DLD1 (cell line): ENCODE results near the gene ALDH3B1.

ENCODE experiments used
- in situ Hi-C: cut with HindIII; loops from 2 replicates; pipeline ENCODE4 v1.10.0; 2017; ENCODE audit warnings: low sequenced_read_pairs

ALDH3B1 gene

GRCh38 chr11:67996622-67997474 is 13.3 kb upstream of the ALDH3B1 start:
- in situ Hi-C loops: no loop called here

DNA sequence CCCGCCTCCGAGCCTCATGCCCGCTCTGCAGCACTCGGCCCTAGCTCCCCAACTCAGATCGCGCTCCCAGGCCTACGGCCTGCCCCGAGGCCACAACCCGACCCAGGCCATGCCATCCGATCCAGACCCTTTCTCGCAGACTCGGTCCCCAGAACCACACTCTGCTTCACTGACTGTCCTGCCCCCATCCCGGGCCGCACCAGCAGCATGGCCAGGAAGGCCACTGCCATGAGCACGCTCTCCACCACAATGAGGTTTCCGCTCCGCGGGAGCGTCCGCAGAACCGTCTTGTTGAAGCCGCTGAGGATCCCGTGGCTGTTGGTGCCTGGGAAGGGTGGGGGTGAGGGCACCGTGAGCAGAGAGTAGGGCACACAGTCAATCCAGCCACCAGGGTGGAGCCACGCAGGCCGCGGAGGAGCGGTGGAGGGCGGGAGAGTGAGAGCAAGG is 12.6 kb upstream of the ALDH3B1 start:
- in situ Hi-C loops: no loop called here

DNA sequence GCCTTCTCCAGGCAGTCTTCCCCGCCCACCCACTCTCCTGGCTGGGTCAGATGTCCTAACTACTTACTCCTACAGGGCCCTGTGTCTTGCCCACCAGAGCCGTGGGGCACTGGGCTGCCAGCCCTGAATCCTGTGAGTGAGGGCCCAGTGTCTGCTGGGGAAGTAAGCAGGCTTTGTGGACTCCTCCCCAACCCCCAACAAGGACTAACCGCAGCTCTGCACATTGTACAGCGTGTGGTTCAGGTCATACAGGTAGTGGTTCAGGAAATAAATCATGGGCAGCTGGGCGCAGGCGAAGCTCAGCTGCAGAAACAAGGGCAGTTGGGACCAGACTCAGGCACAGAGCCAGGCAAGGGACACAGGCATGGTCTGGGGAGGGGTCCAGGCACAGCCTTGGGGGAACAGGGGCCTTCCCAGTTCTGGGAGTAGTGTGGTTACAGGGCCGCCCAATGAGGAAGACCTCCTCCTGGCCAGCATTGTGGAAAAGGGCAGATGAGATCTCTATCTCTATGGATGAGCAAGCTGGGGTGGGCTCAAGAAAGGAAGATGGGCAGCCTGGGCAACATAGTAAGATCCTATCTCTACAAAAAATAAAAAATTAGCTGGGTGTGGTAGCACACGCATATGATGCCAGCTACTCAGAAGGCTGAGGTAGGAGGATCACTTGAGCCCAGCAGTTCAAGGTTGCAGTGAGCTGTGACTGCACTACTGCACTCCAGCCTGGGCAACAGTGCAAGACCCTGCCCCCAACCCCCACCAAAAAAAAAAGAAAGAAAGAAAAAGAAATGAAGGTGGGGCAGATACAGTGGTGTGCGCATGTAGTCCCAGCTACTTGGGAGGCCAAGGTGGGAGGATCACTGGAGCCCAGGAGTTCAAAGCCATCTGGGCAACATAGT is 11.7 kb upstream of the ALDH3B1 start:
- in situ Hi-C loops: no loop called here

DNA sequence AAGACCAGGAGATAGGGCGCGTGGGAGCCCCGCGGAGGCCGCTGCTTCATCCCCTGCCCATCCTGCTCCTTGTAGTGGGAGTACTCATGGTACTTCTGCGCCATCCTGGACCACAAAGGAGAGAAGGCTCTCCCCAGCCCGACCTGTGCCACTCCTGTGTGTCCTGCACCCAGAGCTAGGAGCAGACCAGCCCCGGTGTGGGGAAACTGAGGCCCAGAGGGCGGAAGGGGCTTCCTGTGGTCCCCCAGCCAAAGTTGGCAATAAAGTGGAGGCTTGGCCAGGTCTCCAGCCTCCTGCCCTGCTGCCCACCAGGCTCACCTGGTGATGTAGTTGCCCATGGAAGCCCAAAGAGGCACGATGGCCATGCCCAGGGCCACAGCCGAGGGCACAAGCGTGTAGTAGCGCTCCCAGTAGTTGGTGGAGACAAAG is 10.9 kb upstream of the ALDH3B1 start:
- in situ Hi-C loops: no loop called here

DNA sequence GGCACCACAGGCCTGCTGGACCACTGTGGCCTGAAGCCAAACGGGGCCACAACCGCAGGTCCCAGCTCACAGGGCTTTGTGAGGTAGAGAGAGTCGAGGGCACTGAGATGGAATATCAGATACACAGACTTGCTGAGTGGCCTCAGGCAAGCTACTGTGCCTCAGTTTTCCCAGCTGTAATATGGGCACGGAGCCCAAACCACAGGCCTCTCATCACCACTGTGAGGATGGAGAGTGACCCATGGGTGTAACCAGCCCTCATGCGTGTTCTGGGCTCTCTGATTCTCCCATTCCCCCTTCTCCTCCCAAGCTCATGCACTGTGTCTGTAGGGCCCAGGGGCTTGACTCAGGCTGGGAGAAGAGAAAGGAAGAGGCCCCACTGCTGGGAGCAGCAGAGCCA is 10.4 kb upstream of the ALDH3B1 start:
- in situ Hi-C loops: no loop called here

GRCh38 chr11:68002575-68002937 is 7.6 kb upstream of the ALDH3B1 start:
- in situ Hi-C loops: no loop called here

- in situ Hi-C loops: no loop called here
Measured at GRCh38 chr11:68002938-68003845, 6.9 kb upstream of the ALDH3B1 start.

- in situ Hi-C loops: no loop called here
Measured at GRCh38 chr11:68003846-68004550, 6.1 kb upstream of the ALDH3B1 start, which contains the start of gene UNC93B1. TSS of gene UNC93B1 (minus strand) at chr11:68004097. CDS start at chr11:68004043, 54 bp downstream.

DNA sequence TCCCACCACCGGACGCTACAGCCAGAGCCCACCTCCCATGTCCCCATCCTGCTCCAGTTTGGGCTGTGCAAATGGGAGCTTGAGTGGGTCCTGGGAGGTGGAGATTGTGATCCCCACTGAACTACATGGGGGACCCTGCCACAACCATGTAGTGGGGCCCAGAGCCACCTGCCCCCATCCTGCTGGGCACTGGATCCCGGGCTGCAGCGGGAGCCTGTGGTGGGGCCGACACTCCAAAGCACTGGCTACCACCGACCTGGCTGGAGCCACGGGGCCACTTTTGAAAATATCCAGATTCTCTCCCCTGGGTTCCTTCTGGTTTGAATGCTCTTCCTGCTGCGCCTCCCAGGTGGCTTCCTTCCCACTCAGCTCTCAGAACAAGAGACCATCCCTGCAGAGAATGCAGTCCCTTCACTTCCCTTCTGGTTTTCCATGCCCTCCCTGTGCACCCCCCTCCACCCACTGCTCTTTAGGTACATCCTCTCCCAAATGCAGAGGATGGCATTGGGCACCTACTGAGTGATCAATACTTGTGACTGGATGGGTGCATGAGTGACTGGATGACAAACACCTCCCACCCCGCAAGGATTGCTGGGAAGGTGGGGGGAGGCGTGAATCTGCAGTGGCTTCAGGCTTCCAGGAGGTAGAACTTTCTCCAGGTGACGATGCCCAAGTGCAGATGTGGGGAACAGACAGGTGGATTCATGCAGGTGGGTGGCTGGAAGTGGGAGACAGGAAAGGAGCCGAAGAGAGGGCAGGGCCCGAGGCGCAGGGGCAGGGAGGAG is 5.4 kb upstream of the ALDH3B1 start:
- in situ Hi-C loops: no loop called here

DNA sequence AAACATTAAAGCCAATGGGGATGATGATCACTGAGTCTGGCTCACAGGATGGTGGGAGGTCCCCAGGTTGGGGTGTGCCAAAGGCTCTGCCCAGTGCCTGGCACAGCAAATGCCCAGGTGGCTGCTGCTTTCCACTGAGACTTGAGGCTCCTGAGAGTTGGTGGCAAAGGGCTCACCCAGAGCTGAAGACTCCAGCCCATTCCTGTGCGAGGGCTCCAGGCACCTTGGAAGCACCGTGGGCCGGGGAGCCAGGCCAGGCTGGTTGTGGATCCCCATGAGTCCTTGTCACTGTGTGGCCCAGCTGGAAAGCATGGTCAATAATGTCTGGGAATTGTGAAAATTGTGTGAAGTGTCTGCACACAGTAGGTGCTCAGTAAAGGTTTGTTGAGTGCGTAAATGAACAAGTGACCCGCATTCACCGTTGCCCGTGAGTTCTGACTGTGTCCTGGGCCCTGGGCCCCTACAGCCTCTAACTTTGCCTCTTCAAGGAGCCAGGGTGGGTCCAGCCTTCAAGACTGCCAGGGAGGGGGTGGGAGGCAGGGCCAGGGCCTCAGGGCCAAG is 3.4 kb upstream of the ALDH3B1 start:
- in situ Hi-C loops: no loop called here

DNA sequence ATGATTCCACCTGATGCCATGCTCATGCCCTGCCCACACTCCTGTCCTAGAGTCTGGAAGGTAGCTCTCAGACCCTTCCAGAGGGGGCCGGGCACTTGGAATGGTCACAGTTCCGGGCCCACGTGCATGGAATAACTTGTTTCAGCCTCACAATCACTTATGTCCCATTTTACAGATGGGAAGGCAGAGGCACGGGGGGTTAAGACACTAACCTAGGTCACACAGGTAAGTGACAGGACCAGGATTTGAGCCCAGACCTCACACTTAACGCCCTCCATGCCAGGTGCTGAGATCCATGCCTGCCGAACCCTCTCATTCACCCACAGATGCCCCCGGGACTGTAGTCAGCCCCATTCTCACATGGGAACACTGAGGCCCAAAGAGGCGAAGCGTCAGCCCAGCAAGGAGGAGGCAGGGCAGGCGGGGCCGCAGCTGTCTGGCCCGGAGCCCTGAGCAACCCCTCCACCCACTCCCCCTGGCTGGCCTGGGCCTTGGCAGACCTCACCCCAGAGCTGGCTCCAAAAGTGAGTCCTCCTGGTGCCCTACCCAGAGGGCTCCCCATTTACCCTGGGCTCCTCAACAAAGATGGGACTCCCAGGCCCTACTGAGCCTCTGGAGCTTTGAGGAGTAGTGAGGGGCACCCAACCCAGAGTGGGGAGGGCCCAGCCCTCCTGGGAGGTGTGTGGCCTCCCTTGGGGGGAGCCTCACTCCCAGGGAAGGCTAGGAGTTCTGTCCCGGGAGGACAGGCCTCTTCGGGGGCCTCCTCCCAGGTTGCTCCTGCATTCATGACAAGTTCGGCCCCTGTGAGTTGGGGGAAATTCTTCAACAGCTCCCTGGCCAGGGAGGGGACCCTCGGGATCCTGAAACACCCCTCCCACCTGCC is 2.4 kb upstream of the ALDH3B1 start:
- in situ Hi-C loops: no loop called here

GRCh38 chr11:68008381-68009337 is 1.5 kb upstream of the ALDH3B1 start:
- in situ Hi-C loops: no loop called here

DNA sequence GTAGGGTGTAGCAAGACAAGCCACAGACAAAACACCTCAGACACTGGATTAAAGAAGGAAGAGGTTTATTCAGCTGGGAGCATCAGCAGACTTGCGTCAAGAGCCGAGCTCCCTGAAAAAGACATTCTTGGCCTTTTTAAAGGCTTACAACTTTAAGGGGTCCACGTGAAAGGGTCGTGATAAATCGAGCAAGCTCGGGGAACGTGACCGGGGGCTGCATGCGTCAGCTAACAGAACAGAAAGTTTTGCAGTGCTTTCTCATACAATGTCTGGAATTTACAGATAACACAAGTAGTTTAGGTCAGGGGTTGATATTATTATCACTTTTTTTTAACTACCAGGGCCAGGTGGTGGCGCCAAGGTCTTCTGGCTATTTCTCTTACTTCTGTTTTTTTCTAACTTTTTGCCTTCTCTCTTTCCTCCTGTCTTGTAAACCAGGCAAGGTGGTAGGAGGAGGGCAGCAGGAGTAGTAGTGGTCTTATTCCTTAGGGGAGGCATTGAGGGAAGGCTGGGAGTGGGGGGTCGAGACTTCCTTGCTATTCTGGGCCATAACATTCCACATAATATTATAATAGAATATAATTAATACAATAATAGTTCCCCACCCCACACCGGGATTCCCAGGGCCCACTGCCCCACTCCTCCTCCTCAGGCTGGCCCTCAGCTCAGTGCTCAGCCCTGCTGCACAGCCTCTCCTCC is 587 bp upstream of the ALDH3B1 start:
- in situ Hi-C loops: no loop called here

DNA sequence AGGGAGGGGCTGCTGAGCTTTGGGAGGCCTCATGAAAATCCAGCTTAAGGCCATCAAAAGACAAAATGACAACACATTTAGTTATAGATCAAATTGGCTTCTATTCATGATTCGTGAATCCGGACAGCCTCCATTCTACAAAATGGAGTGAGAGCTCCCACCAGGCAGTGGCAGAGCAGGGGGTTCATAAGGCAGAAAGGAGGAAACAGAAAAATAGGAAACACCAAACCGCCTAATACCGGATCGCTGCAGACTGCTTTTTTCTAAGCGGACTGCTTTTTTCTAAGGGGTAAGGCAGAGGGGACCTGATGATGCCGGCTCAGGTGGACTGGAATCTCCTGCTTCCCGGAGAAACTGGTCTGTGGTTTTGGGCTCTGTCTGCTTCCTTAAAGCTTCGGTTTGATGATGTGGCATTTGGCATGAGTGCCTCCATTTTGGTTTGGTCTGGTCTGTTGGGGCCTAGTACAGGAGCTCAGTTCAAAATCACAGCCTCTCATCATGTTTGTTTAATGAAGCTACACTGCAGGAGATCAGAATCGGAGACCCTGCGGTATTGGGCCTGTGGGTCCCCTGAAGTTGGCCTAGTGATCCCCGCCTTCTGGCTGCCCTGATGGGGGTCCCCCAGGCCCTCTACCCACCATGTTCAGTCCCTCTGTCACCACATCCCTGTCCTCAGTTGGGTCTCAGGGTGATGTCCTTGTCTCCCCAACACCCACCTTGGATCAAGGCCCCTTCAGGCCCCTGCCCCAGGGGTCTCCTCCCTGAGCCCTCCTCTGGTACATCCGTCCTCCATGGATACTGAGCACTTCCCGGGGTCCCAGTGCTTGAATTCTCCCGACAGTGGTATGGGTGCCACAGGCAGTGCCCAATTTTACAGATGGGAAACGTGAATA is 1.2 kb downstream of the ALDH3B1 start:
- in situ Hi-C loops: no loop called here
